HCT116 (cell line): ENCODE results near the gene IGFBP1. TPM values are rescaled to one million over a fixed set of nuclear protein-coding genes. Genes with fewer than 3 reads are reported as not detected.

Experiments used
- ATAC-seq: fragments of 200-7000 bp; cut with Tn5 transposase; 2 replicates; pipeline ENCODE4 v1.9.1; 2020; ENCODE audit warnings: mild to moderate bottlenecking, moderate library complexity
- BruUV-seq: library from RNA; stranded (reverse); fragments of 400-500 nt; replicated peaks from 2 replicates; lab custom pipeline; 2021; lab: Mats Ljungman, UMichigan
- CTCF ChIA-PET: fragments of 300-600 bp; sonication (Branson Sonifier 250); formaldehyde crosslinking; loops from one replicate; lab custom pipeline; 2021; ENCODE audit warnings: antibody characterized with exemption; lab: Charles Lee
- POLR2A ChIA-PET: fragments of 300-600, 350-600 bp; sonication (Branson Sonifier 250); formaldehyde crosslinking; loops from one replicate; lab custom pipeline; 2021; ENCODE audit warnings: antibody characterized with exemption; lab: Charles Lee
- RAD21 ChIA-PET, 2 experiments: fragments of 300-600 bp; sonication (Branson Sonifier 250); formaldehyde crosslinking; loops; one replicate each; lab custom pipeline; 2023; ENCODE audit warnings: low total read pairs in 2 of 2; ENCODE audit not compliant: uncharacterized antibody in 2 of 2, unreplicated experiment in 2 of 2, low non-redundant PET in 1 of 2; lab: Charles Lee
- DNase-seq: peaks from one replicate; pipeline ENCODE4 v3.0.0-alpha.2; 2010; ENCODE audit warnings: low read depth, low spot score
- H2AFZ ChIP-seq: fragments of 200-600 bp; shearing (Covaris generic), sonication (generic); 2 replicates; pipeline ENCODE4 v1.6.1; 2017; ENCODE audit warnings: low read depth, mixed run types, mixed read lengths, antibody characterized with exemption, low read length; ENCODE audit not compliant: poor library complexity, severe bottlenecking
- H3K27ac ChIP-seq: 2 replicates; pipeline ENCODE4 v1.5.1; 2012; ENCODE audit warnings: low read depth, low read length
- H3K27me3 ChIP-seq: fragments of 200-600 bp; sonication (generic); 2 replicates; pipeline ENCODE4 v1.6.1; 2016; ENCODE audit warnings: mixed run types, low read length, mixed read lengths; ENCODE audit not compliant: insufficient read depth
- H3K36me3 ChIP-seq, 2 experiments: fragments of 200-500 bp in 1 of 2; fragments of 200-600 bp in 1 of 2; sonication (Bioruptor generic) in 1 of 2; sonication (generic) in 1 of 2; 2 replicates each; pipeline versions ENCODE4 v1.5.1 to v1.6.1; 2014 to 2016; ENCODE audit warnings: low read length in 2 of 2, inconsistent platforms in 1 of 2, mixed read lengths in 1 of 2, mixed run types in 1 of 2; ENCODE audit not compliant: insufficient read depth in 2 of 2, control insufficient read depth in 1 of 2
- H3K4me1 ChIP-seq, 2 experiments: fragments of 200-600 bp in 1 of 2; sonication (generic) in 1 of 2; 2 replicates each; pipeline versions ENCODE4 v1.5.1 to v1.6.1; 2012 to 2017; ENCODE audit warnings: low read length in 2 of 2, inconsistent platforms in 1 of 2, mild to moderate bottlenecking in 1 of 2, mixed read lengths in 1 of 2, mixed run types in 1 of 2, moderate library complexity in 1 of 2; ENCODE audit not compliant: insufficient read depth in 2 of 2, control insufficient read depth in 1 of 2
- H3K4me2 ChIP-seq: fragments of 200-600 bp; sonication (generic); 2 replicates; pipeline ENCODE4 v1.6.1; 2017; ENCODE audit warnings: mixed run types, low read length, mixed read lengths
- H3K4me3 ChIP-seq, 2 experiments: fragments of 200-600 bp in 1 of 2; sonication (generic) in 1 of 2; replicated peaks in 1 of 2; 2 replicates each; pipeline ENCODE4 v1.5.1; 2011 to 2016; ENCODE audit warnings: low read length in 2 of 2, control low read depth in 1 of 2, low read depth in 1 of 2, mild to moderate bottlenecking in 1 of 2, mixed read lengths in 1 of 2, mixed run types in 1 of 2
- H3K79me2 ChIP-seq: fragments of 200-600 bp; sonication (generic); 2 replicates; pipeline ENCODE4 v1.6.1; 2017; ENCODE audit warnings: mild to moderate bottlenecking, mixed run types, low read length, moderate library complexity, mixed read lengths; ENCODE audit not compliant: insufficient read depth
- H3K9ac ChIP-seq: fragments of 200-600 bp; sonication (generic); 2 replicates; pipeline ENCODE4 v1.6.1; 2016; ENCODE audit warnings: low read length, mixed read lengths
- H3K9me2 ChIP-seq: fragments of 200-600 bp; sonication (generic), shearing (Covaris generic); 2 replicates; pipeline ENCODE4 v1.6.1; 2017; ENCODE audit warnings: mixed run types, mild to moderate bottlenecking, moderate library complexity; ENCODE audit not compliant: insufficient read depth
- H3K9me3 ChIP-seq, 2 experiments: fragments of 200-500 bp in 1 of 2; fragments of 200-600 bp in 1 of 2; sonication (Bioruptor generic) in 1 of 2; sonication (generic) in 1 of 2; 2 replicates each; pipeline ENCODE4 v1.6.1; 2014 to 2017; ENCODE audit warnings: low read length in 2 of 2, mixed read lengths in 2 of 2, inconsistent platforms in 1 of 2, low read depth in 1 of 2, mild to moderate bottlenecking in 1 of 2, mixed run types in 1 of 2, moderate library complexity in 1 of 2; ENCODE audit not compliant: control insufficient read depth in 1 of 2, insufficient read depth in 1 of 2
- H4K20me1 ChIP-seq: fragments of 200-600 bp; sonication (generic), shearing (Covaris generic); 2 replicates; pipeline ENCODE4 v1.6.1; 2017; ENCODE audit warnings: mixed run types, mild to moderate bottlenecking, moderate library complexity; ENCODE audit not compliant: insufficient read depth
- EZH2 ChIP-seq: fragments of 200-600 bp; sonication (generic); IDR thresholded peaks from 2 replicates; pipeline ENCODE4 v1.6.1; 2017; ENCODE audit warnings: antibody characterized with exemption, mixed run types
- EZH2phosphoT487 ChIP-seq: fragments of 200-600 bp; IDR thresholded peaks from 2 replicates; pipeline ENCODE4 v1.6.1; 2018; ENCODE audit warnings: antibody characterized with exemption, borderline replicate concordance
- SIN3A ChIP-seq: IDR thresholded peaks from 2 replicates; pipeline ENCODE4 v1.6.1; 2012; ENCODE audit warnings: low read depth
- SRF ChIP-seq: IDR thresholded peaks from 2 replicates; pipeline ENCODE4 v1.6.1; 2012; ENCODE audit warnings: low read depth
- YY1 ChIP-seq: IDR thresholded peaks from 2 replicates; pipeline ENCODE4 v1.6.1; 2011; ENCODE audit warnings: low read length, low read depth, moderate library complexity, mild to moderate bottlenecking; ENCODE audit not compliant: insufficient replicate concordance; ENCODE audit errors: extremely low read depth
- ZNF274 ChIP-seq: fragments of 200-500 bp; sonication (Bioruptor generic); IDR thresholded peaks from 2 replicates; pipeline ENCODE4 v1.6.1; 2014; ENCODE audit warnings: mild to moderate bottlenecking, low read depth, low read length, inconsistent platforms
- intact Hi-C: fragments of 100-400 bp; cut with micrococcal nuclease; formaldehyde crosslinking; loops from 2 replicates; pipeline ENCODE4 v1.10.0; 2022
- total RNA-seq: library from RNA; stranded (reverse); gene quantifications from one replicate; pipeline ENCODE4 v1.2.1, GENCODE V29; 2021; ENCODE audit not compliant: unreplicated experiment
- TF ChIP-seq, protein P1 (sequence below): IDR thresholded peaks from 2 replicates; pipeline ENCODE4 v1.6.1; 2012
- TF ChIP-seq, protein P2 (sequence below), 3 experiments: fragments of 200-600 bp in 1 of 3; sonication (generic) in 1 of 3; IDR thresholded peaks in 2 of 3; conservative IDR thresholded peaks in 1 of 3; 2 replicates each; pipeline ENCODE4 v1.5.1; 2012 to 2017; ENCODE audit warnings: low read depth in 2 of 3, low read length in 2 of 3, antibody characterized with exemption in 1 of 3, borderline replicate concordance in 1 of 3, control low read depth in 1 of 3, mild to moderate bottlenecking in 1 of 3, mixed read lengths in 1 of 3, mixed run types in 1 of 3, moderate library complexity in 1 of 3; ENCODE audit not compliant: insufficient read depth in 1 of 3

The IGFBP1 gene
- total RNA-seq, 1 experiment from 2014 or later: 0.20 TPM

GRCh38 chr7:45880433-45880860 lies 7.8 kb upstream of the IGFBP1 start:
- H3K9me3 ChIP-seq: no peaks in the 10 kb centered on the region
- H3K4me1 ChIP-seq: peaks cover 7 to 10% of the 10 kb centered on the region in 2 experiments
- RAD21 ChIA-PET: no interaction called here
- no peak overlapping the region for H3K9ac ChIP-seq
- POLR2A ChIA-PET: no interaction called here
- no peaks in the 10 kb centered on the region for H4K20me1 ChIP-seq
- H3K27me3 ChIP-seq: no peaks in the 10 kb centered on the region
- no TSS peak for BruUV-seq
- CTCF ChIA-PET: no interaction called here
- H3K9me2 ChIP-seq: no peaks in the 10 kb centered on the region
- H3K4me2 ChIP-seq: no peak overlapping the region
- TF ChIP-seq ZNF274: no peak
- TF ChIP-seq, protein P1, sequence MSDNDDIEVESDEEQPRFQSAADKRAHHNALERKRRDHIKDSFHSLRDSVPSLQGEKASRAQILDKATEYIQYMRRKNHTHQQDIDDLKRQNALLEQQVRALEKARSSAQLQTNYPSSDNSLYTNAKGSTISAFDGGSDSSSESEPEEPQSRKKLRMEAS: no peak
- no peak for TF ChIP-seq EZH2phosphoT487
- TF ChIP-seq, protein P2, sequence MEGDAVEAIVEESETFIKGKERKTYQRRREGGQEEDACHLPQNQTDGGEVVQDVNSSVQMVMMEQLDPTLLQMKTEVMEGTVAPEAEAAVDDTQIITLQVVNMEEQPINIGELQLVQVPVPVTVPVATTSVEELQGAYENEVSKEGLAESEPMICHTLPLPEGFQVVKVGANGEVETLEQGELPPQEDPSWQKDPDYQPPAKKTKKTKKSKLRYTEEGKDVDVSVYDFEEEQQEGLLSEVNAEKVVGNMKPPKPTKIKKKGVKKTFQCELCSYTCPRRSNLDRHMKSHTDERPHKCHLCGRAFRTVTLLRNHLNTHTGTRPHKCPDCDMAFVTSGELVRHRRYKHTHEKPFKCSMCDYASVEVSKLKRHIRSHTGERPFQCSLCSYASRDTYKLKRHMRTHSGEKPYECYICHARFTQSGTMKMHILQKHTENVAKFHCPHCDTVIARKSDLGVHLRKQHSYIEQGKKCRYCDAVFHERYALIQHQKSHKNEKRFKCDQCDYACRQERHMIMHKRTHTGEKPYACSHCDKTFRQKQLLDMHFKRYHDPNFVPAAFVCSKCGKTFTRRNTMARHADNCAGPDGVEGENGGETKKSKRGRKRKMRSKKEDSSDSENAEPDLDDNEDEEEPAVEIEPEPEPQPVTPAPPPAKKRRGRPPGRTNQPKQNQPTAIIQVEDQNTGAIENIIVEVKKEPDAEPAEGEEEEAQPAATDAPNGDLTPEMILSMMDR (IDR thresholded peaks at IDR 0.05 in 2 of 3, conservative IDR thresholded peaks at IDR 0.05 in 1 of 3; ENCODE audit: borderline replicate concordance in 1 of 3, insufficient read depth in 1 of 3, low read depth in 2 of 3, low read length in 2 of 3): no peak
- TF ChIP-seq SIN3A: no peak
- TF ChIP-seq YY1: no peak
- no peak for TF ChIP-seq EZH2
- TF ChIP-seq SRF: no peak
- DNase-seq (no peak), ATAC-seq (no peak)
- H2AFZ ChIP-seq: no peak overlapping the region
- no peak overlapping the region for H3K4me3 ChIP-seq
- no peaks in the 10 kb centered on the region for H3K36me3 ChIP-seq
- H3K79me2 ChIP-seq: no peaks in the 10 kb centered on the region
- intact Hi-C loops: no loop called here
- no peak overlapping the region for H3K27ac ChIP-seq
